HG02798 (cell line): ENCODE measurements around the gene CTIF.
"Not testable (repeated sequence)": the region's sequence is repeated elsewhere in the genome, so short reads cannot be mapped to it uniquely, and the experiment has no call there.

Experiments
- ATAC-seq: cut with Tn5 transposase; IDR thresholded peaks from one replicate; pipeline ENCODE4 v1.9.1; 2021; ENCODE audit warnings: mild to moderate bottlenecking; ENCODE audit not compliant: unreplicated experiment, poor library complexity

Gene CTIF

GRCh38 chr18:48538531-48539405, at the start of gene CTIF:
CTIF (plus strand) TSS chr18:48539031; CDS start chr18:48619566, 80,535 bp downstream.
- ATAC-seq: peak; percentile 86

- ATAC-seq: no peak
Measured at GRCh38 chr18:48490641-48491293, 48.1 kb upstream of the CTIF start.

GRCh38 chr18:48492880-48493279, 46.0 kb upstream of the CTIF start:
- ATAC-seq: no peak

- no peak for ATAC-seq
Measured at GRCh38 chr18:48493434-48494230, 45.2 kb upstream of the CTIF start.

GRCh38 chr18:48497863-48498262, 41.0 kb upstream of the CTIF start:
- ATAC-seq: no peak

GRCh38 chr18:48500517-48500916, 38.3 kb upstream of the CTIF start:
- ATAC-seq: no peak

- no peak for ATAC-seq
Measured at GRCh38 chr18:48502906-48503305, 35.9 kb upstream of the CTIF start.

- no peak for ATAC-seq
Measured at GRCh38 chr18:48504819-48505218, 34.0 kb upstream of the CTIF start.

- not testable (repeated sequence) for ATAC-seq
Measured at GRCh38 chr18:48506983-48507568, 31.8 kb upstream of the CTIF start.

GRCh38 chr18:48512498-48512897, 26.3 kb upstream of the CTIF start:
- ATAC-seq: not testable (repeated sequence)

GRCh38 chr18:48514786-48515185, 24.0 kb upstream of the CTIF start:
- ATAC-seq: no peak

GRCh38 chr18:48517048-48517447, 21.8 kb upstream of the CTIF start:
- no peak for ATAC-seq

GRCh38 chr18:48519431-48520100, 19.3 kb upstream of the CTIF start:
- ATAC-seq: no peak

- no peak for ATAC-seq
Measured at GRCh38 chr18:48521723-48522122, 17.1 kb upstream of the CTIF start.

GRCh38 chr18:48525671-48526070, 13.2 kb upstream of the CTIF start:
- no peak for ATAC-seq

- no peak for ATAC-seq
Measured at GRCh38 chr18:48527461-48527860, 11.4 kb upstream of the CTIF start.

GRCh38 chr18:48528861-48529260, 10.0 kb upstream of the CTIF start:
- ATAC-seq: no peak

GRCh38 chr18:48529796-48530195, 9.0 kb upstream of the CTIF start:
- ATAC-seq: no peak

- no peak for ATAC-seq
Measured at GRCh38 chr18:48530399-48531081, 8.3 kb upstream of the CTIF start.

GRCh38 chr18:48531082-48531403, 7.8 kb upstream of the CTIF start:
- no peak for ATAC-seq
